SK-N-SH (cell line): ENCODE measurements around the gene YIPF5. TPM values are rescaled to one million over a fixed set of nuclear protein-coding genes. Genes with fewer than 3 reads are reported as not detected.

Source experiments
- CTCF ChIA-PET: fragments of 300-600, 350-600 bp; formaldehyde crosslinking; extraction: SDS; loops from one replicate; lab custom pipeline; 2021; lab: Yijun Ruan, JAX
- POLR2A ChIA-PET: fragments of 350-600 bp; sonication (Branson Sonifier 250); formaldehyde crosslinking; extraction: SDS; loops from one replicate; lab custom pipeline; 2020; ENCODE audit warnings: antibody characterized with exemption, inconsistent platforms; lab: Yijun Ruan, JAX
- DNase-seq: peaks from one replicate; pipeline ENCODE4 v3.0.0; 2012
- H2AFZ ChIP-seq: fragments of 200-600 bp; sonication (generic); 2 replicates; pipeline ENCODE4 v1.8.1; 2016; ENCODE audit warnings: antibody characterized with exemption, mild to moderate bottlenecking, low read depth
- H3F3A ChIP-seq: fragments of 200-600 bp; sonication (generic); replicated peaks from 2 replicates; pipeline ENCODE3; 2016; ENCODE audit warnings: antibody characterized with exemption, mild to moderate bottlenecking; ENCODE audit not compliant: insufficient read depth
- H3K27ac ChIP-seq, 2 experiments: fragments of 200-500 bp in 1 of 2; fragments of 200-600 bp in 1 of 2; sonication (Bioruptor generic) in 1 of 2; sonication (generic), shearing (Covaris generic) in 1 of 2; 2 replicates each; pipeline versions ENCODE4 v1.5.1 to v1.6.1; 2014 to 2016; ENCODE audit warnings: low read depth in 2 of 2, inconsistent platforms in 1 of 2, low read length in 1 of 2, mild to moderate bottlenecking in 1 of 2, mixed read lengths in 1 of 2
- H3K27me3 ChIP-seq: fragments of 200-600 bp; sonication (generic), shearing (Covaris generic); 2 replicates; pipeline ENCODE4 v1.6.1; 2016; ENCODE audit warnings: mixed run types; ENCODE audit not compliant: insufficient read depth
- H3K36me3 ChIP-seq, 2 experiments: fragments of 200-500 bp in 1 of 2; fragments of 200-600 bp in 1 of 2; sonication (Bioruptor generic) in 1 of 2; sonication (generic) in 1 of 2; replicated peaks in 1 of 2; 2 replicates each; pipeline versions ENCODE3 to v1.5.1; 2014 to 2016; ENCODE audit warnings: low read length in 1 of 2, mild to moderate bottlenecking in 1 of 2; ENCODE audit not compliant: insufficient read depth in 2 of 2, control insufficient read depth in 1 of 2
- H3K4me1 ChIP-seq, 2 experiments: fragments of 200-500 bp in 1 of 2; fragments of 200-600 bp in 1 of 2; sonication (Bioruptor generic) in 1 of 2; sonication (generic), shearing (Covaris generic) in 1 of 2; 2 replicates each; pipeline versions ENCODE4 v1.5.1 to v1.6.1; 2014 to 2016; ENCODE audit warnings: low read depth in 1 of 2, low read length in 1 of 2, mixed run types in 1 of 2; ENCODE audit not compliant: insufficient read depth in 2 of 2, control insufficient read depth in 1 of 2
- H3K4me2 ChIP-seq: fragments of 200-600 bp; sonication (generic), shearing (Covaris generic); 2 replicates; pipeline ENCODE4 v1.6.1; 2017; ENCODE audit warnings: mixed run types
- H3K4me3 ChIP-seq, 2 experiments: fragments of 200-500 bp in 1 of 2; fragments of 200-600 bp in 1 of 2; sonication (Bioruptor generic) in 1 of 2; sonication (generic), shearing (Covaris generic) in 1 of 2; 2 replicates each; pipeline versions ENCODE4 v1.5.1 to v1.8.1; 2014 to 2016; ENCODE audit warnings: low read depth in 2 of 2, inconsistent platforms in 1 of 2, low read length in 1 of 2, mild to moderate bottlenecking in 1 of 2, mixed read lengths in 1 of 2, moderate library complexity in 1 of 2
- H3K79me2 ChIP-seq: fragments of 200-600 bp; sonication (generic); 2 replicates; pipeline ENCODE4 v1.8.1; 2017; ENCODE audit warnings: mild to moderate bottlenecking; ENCODE audit not compliant: insufficient read depth
- H3K9ac ChIP-seq: fragments of 200-600 bp; sonication (generic); 2 replicates; pipeline ENCODE4 v1.6.1; 2017; ENCODE audit warnings: mixed run types
- H3K9me2 ChIP-seq: fragments of 200-600 bp; sonication (generic); 2 replicates; pipeline ENCODE4 v1.6.1; 2017; ENCODE audit warnings: mixed run types
- H3K9me3 ChIP-seq: fragments of 200-600 bp; sonication (generic); 2 replicates; pipeline ENCODE4 v1.6.1; 2017; ENCODE audit warnings: mixed run types, mild to moderate bottlenecking, moderate library complexity
- H4K20me1 ChIP-seq: fragments of 200-600 bp; sonication (generic); 2 replicates; pipeline ENCODE4 v1.6.1; 2017; ENCODE audit warnings: mild to moderate bottlenecking, mixed run types; ENCODE audit not compliant: insufficient read depth
- EP300 ChIP-seq, 2 experiments: IDR thresholded peaks; 2 replicates each; pipeline versions ENCODE4 v1.4.0 to v1.6.1; 2012; ENCODE audit warnings: borderline replicate concordance in 1 of 2, low read depth in 1 of 2, low read length in 1 of 2
- GATA2 ChIP-seq: sonication (generic); formaldehyde crosslinking; IDR thresholded peaks from 2 replicates; pipeline ENCODE4 v1.5.0; 2020; ENCODE audit warnings: mild to moderate bottlenecking, missing genetic modification reagents
- NFIC ChIP-seq: IDR thresholded peaks from 2 replicates; pipeline ENCODE4 v1.4.0; 2012; ENCODE audit warnings: borderline replicate concordance
- POLR2AphosphoS5 ChIP-seq: IDR thresholded peaks from 2 replicates; pipeline ENCODE4 v1.6.1; 2012; ENCODE audit warnings: low read depth, low read length
- RAD21 ChIP-seq: IDR thresholded peaks from 2 replicates; pipeline ENCODE4 v1.6.1; 2012; ENCODE audit warnings: mild to moderate bottlenecking, low read length
- SMC3 ChIP-seq: IDR thresholded peaks from 2 replicates; pipeline ENCODE4 v1.6.1; 2012; ENCODE audit warnings: low read depth, low read length, improper control_type of control experiment
- TCF12 ChIP-seq: IDR thresholded peaks from 2 replicates; pipeline ENCODE4 v1.4.0; 2012
- TEAD4 ChIP-seq: IDR thresholded peaks from 2 replicates; pipeline ENCODE4 v1.4.0; 2012; ENCODE audit warnings: mild to moderate bottlenecking, borderline replicate concordance; ENCODE audit not compliant: insufficient read depth
- WGBS: methylation state at CpG from one replicate; pipeline ENCODE4 v1.1.6; 2017; ENCODE audit warnings: low lambda C conversion rate; 5-methylcytosine and 5-hydroxymethylcytosine counted together
- polyA plus RNA-seq, 3 experiments: library from polyadenylated mRNA; depleted of rRNA; stranded (reverse); fragments of >200 nt; gene quantifications; 2 replicates each; pipeline ENCODE4 v1.2.3, GENCODE V29; 2012
- TF ChIP-seq, protein P1 (sequence below): fragments of 150-350 bp; IDR thresholded peaks from 2 replicates; pipeline ENCODE4 v1.6.1; 2017; ENCODE audit warnings: antibody characterized with exemption, low read length, low read depth, borderline replicate concordance
- TF ChIP-seq, protein P2 (sequence below): IDR thresholded peaks from 2 replicates; pipeline ENCODE4; 2012
- TF ChIP-seq, protein P3 (sequence below): IDR thresholded peaks from 2 replicates; pipeline ENCODE4 v1.4.0; 2012; ENCODE audit warnings: low read depth, borderline replicate concordance
- TF ChIP-seq, protein P4 (sequence below): fragments of 200-600 bp; sonication (generic); IDR thresholded peaks from 2 replicates; pipeline ENCODE4 v1.6.1; 2017; ENCODE audit warnings: antibody characterized with exemption, mild to moderate bottlenecking, moderate library complexity
- TF ChIP-seq, protein P5 (sequence below): IDR thresholded peaks from 2 replicates; pipeline ENCODE4 v1.4.0; 2012; ENCODE audit warnings: low read depth, borderline replicate concordance

Gene YIPF5
- polyA plus RNA-seq, 1 of the 3 experiments (the other 2 are of a cell fraction), result 36.2 TPM

DNA sequence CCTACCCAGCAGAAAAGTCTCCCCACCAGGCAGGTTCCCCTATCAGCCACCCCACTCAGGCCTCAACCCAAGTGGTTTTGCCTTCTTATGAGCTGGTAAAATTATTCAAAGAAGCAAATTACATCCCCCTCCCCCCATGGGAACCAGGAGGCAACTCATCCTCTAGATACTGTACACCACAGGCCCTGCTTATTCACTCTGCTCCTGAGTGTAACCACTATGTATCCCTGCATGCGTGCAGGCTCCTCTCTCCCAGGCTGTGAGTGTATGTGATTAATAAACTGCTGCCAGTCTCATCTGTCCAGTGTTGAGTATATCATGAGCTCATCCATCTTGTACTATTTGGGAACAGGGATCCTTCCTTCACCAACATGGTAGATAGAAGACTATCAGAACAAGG is 8.8 kb upstream of the YIPF5 start (continued):
- TF ChIP-seq, protein P1, sequence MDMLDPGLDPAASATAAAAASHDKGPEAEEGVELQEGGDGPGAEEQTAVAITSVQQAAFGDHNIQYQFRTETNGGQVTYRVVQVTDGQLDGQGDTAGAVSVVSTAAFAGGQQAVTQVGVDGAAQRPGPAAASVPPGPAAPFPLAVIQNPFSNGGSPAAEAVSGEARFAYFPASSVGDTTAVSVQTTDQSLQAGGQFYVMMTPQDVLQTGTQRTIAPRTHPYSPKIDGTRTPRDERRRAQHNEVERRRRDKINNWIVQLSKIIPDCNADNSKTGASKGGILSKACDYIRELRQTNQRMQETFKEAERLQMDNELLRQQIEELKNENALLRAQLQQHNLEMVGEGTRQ, result no peak

DNA sequence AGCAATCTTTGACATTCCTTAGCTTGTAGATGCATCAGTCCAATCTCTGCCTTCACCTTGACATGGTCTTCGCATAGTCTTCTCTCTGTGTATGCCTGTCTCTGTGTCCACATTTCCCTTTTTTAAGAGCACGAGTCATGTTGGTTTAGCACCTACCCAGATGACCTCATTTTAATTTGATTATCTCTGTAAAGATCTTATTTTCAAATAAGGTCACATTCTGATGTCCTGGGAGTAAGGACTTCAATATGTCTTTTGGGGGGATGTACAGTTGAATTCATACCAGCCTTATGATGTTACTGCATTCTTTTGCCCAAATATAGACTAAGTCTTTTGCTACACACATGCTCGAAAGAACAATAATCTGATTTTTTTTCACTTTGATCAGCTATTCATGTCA is 7.1 kb upstream of the YIPF5 start:
- H3K79me2 ChIP-seq, result no peaks in the 10 kb centered on the region
- no peak overlapping the region for H3K9ac ChIP-seq
- no peak for DNase-seq
- no peaks in the 10 kb centered on the region for H3K9me2 ChIP-seq
- WGBS, result 61% methylated on average over 3 of the region's 3 CpGs
- no peaks in the 10 kb centered on the region for H3K36me3 ChIP-seq
- H3K27me3 ChIP-seq, result no peaks in the 10 kb centered on the region
- H4K20me1 ChIP-seq, result no peaks in the 10 kb centered on the region
- ChIA-PET POLR2A (no interaction called here), CTCF (interaction anchor here (0.6 to 1.2 kb wide), 2 partner anchors 26 to 1867 kb away, joined by 3 read pairs; no protein-coding TSS in a partner anchor)
- 0 out of 4 replicates have a peak overlapping the region, but pooled peaks of 1 of the 2 experiments have one; percentile 26 for H3K27ac ChIP-seq
- peaks cover 3 to 7% of the 10 kb centered on the region in 2 experiments; a peak in 3 of 4 replicates for H3K4me1 ChIP-seq
- no peak overlapping the region for H3K4me3 ChIP-seq
- no peak overlapping the region for H3K4me2 ChIP-seq
- TF ChIP-seq POLR2AphosphoS5, result no peak
- TF ChIP-seq, protein P2, sequence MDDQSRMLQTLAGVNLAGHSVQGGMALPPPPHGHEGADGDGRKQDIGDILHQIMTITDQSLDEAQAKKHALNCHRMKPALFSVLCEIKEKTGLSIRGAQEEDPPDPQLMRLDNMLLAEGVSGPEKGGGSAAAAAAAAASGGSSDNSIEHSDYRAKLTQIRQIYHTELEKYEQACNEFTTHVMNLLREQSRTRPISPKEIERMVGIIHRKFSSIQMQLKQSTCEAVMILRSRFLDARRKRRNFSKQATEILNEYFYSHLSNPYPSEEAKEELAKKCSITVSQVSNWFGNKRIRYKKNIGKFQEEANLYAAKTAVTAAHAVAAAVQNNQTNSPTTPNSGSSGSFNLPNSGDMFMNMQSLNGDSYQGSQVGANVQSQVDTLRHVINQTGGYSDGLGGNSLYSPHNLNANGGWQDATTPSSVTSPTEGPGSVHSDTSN, result 0 out of 2 replicates have a peak, but pooled peaks have one; percentile 31
- TF ChIP-seq TCF12, result peak; percentile 50
- H3F3A ChIP-seq, result peaks cover 5% of the 10 kb centered on the region
- H3K9me3 ChIP-seq, result no peaks in the 10 kb centered on the region
- no peak overlapping the region for H2AFZ ChIP-seq

DNA sequence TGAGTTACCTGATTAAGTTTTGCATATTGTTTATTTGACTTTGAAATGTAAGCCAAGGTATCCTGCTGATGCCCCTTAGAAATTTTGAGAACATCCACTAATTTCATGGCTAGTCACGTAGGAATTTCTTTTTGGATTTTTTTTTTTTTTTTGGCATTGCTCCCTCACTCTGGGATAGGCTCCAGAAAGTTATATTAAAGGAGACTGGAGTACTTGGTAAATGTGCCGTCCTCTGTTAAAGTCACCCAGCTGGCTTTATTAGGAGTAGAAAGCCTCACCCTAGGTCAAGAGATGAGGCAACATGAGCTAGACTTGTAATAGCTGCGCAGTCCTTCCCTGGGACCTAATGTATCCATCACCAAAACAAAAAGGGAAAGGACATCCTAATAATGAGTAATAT is 3.3 kb upstream of the YIPF5 start:
- Histone ChIP-seq H3K9me2 (no peaks in the 10 kb centered on the region), H2AFZ (no peak overlapping the region), H3K4me2 (no peak overlapping the region), H3K27me3 (no peaks in the 10 kb centered on the region), H3K4me1 (peaks cover 7 to 8% of the 10 kb centered on the region in 2 experiments; a peak in 3 of 4 replicates), H3K79me2 (peaks cover 16% of the 10 kb centered on the region), H3K9ac (no peak overlapping the region), H3K36me3 (peaks cover 1 to 4% of the 10 kb centered on the region in 2 experiments), H3K27ac (no peak overlapping the region), H3F3A (peaks cover 4% of the 10 kb centered on the region), H3K9me3 (no peaks in the 10 kb centered on the region), H3K4me3 (no peak overlapping the region), H4K20me1 (no peaks in the 10 kb centered on the region)
- no peak for DNase-seq
- 73% methylated on average over 3 of the region's 3 CpGs for WGBS
- ChIA-PET CTCF (no interaction called here), POLR2A (no interaction called here)
- TF ChIP-seq, protein P3, sequence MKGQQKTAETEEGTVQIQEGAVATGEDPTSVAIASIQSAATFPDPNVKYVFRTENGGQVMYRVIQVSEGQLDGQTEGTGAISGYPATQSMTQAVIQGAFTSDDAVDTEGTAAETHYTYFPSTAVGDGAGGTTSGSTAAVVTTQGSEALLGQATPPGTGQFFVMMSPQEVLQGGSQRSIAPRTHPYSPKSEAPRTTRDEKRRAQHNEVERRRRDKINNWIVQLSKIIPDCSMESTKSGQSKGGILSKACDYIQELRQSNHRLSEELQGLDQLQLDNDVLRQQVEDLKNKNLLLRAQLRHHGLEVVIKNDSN, result no peak
- TF ChIP-seq EP300 (IDR thresholded peaks at IDR 0.05; ENCODE audit: borderline replicate concordance in 1 of 2, low read depth in 1 of 2, low read length in 1 of 2) (no peak), NFIC (no peak), TEAD4 (no peak), SMC3 (no peak), RAD21 (no peak), GATA2 (CRISPR knock-in tag) (no peak), TCF12 (no peak)
- TF ChIP-seq, protein P4, sequence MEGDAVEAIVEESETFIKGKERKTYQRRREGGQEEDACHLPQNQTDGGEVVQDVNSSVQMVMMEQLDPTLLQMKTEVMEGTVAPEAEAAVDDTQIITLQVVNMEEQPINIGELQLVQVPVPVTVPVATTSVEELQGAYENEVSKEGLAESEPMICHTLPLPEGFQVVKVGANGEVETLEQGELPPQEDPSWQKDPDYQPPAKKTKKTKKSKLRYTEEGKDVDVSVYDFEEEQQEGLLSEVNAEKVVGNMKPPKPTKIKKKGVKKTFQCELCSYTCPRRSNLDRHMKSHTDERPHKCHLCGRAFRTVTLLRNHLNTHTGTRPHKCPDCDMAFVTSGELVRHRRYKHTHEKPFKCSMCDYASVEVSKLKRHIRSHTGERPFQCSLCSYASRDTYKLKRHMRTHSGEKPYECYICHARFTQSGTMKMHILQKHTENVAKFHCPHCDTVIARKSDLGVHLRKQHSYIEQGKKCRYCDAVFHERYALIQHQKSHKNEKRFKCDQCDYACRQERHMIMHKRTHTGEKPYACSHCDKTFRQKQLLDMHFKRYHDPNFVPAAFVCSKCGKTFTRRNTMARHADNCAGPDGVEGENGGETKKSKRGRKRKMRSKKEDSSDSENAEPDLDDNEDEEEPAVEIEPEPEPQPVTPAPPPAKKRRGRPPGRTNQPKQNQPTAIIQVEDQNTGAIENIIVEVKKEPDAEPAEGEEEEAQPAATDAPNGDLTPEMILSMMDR, result no peak
- TF ChIP-seq, protein P5, sequence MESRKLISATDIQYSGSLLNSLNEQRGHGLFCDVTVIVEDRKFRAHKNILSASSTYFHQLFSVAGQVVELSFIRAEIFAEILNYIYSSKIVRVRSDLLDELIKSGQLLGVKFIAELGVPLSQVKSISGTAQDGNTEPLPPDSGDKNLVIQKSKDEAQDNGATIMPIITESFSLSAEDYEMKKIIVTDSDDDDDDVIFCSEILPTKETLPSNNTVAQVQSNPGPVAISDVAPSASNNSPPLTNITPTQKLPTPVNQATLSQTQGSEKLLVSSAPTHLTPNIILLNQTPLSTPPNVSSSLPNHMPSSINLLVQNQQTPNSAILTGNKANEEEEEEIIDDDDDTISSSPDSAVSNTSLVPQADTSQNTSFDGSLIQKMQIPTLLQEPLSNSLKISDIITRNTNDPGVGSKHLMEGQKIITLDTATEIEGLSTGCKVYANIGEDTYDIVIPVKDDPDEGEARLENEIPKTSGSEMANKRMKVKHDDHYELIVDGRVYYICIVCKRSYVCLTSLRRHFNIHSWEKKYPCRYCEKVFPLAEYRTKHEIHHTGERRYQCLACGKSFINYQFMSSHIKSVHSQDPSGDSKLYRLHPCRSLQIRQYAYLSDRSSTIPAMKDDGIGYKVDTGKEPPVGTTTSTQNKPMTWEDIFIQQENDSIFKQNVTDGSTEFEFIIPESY, result no peak
